SK-N-SH treated with all-trans-retinoic acid at 6 μM for 48 hours (cell line): Measurements from ENCODE around the gene ERC1.

Experiments used
- ATAC-seq: fragments of 200-7000 bp; cut with Tn5 transposase; 3 replicates; pipeline ENCODE4 v1.9.1; 2020; ENCODE audit warnings: mild to moderate bottlenecking, moderate library complexity
- ARNTL ChIP-seq: fragments of 450-650 bp; formaldehyde crosslinking; IDR thresholded peaks from 2 replicates; pipeline ENCODE4 v1.5.0; 2020; ENCODE audit warnings: low read depth, mild to moderate bottlenecking, moderate library complexity, borderline replicate concordance
- BACH2 ChIP-seq: fragments of 250-450 bp; sonication (Bioruptor Pico); IDR thresholded peaks from 2 replicates; pipeline ENCODE4 v1.9.0; 2021; ENCODE audit warnings: mild to moderate bottlenecking, borderline replicate concordance
- CREB5 ChIP-seq: fragments of 250-450 bp; sonication (Bioruptor Pico); IDR thresholded peaks from 2 replicates; pipeline ENCODE4 v1.5.1; 2020; ENCODE audit warnings: low read depth, mild to moderate bottlenecking, moderate library complexity
- CSRNP3 ChIP-seq: fragments of 250-450 bp; sonication (Bioruptor Pico); IDR thresholded peaks from 2 replicates; pipeline ENCODE4 v1.5.1; 2021; ENCODE audit warnings: mild to moderate bottlenecking, moderate library complexity
- ESRRG ChIP-seq: fragments of 250-450 bp; sonication (Bioruptor Pico); IDR thresholded peaks from 2 replicates; pipeline ENCODE4 v1.6.1; 2021; ENCODE audit warnings: mild to moderate bottlenecking
- GLIS3 ChIP-seq: fragments of 250-450 bp; sonication (Bioruptor Pico); IDR thresholded peaks from 2 replicates; pipeline ENCODE4 v1.5.0; 2020; ENCODE audit warnings: mild to moderate bottlenecking, moderate library complexity
- OSR1 ChIP-seq: fragments of 250-450 bp; sonication (Bioruptor Pico); IDR thresholded peaks from 2 replicates; pipeline ENCODE4 v1.8.0; 2022; ENCODE audit warnings: moderate library complexity, mild to moderate bottlenecking, inconsistent platforms
- PATZ1 ChIP-seq: fragments of 250-450 bp; sonication (Bioruptor Pico); IDR thresholded peaks from 2 replicates; pipeline ENCODE4 v1.8.0; 2020; ENCODE audit warnings: mild to moderate bottlenecking, moderate library complexity, borderline replicate concordance
- POU6F1 ChIP-seq: fragments of 250-450 bp; sonication (Bioruptor Pico); IDR thresholded peaks from 2 replicates; pipeline ENCODE4 v1.8.0; 2021; ENCODE audit warnings: low read depth, mild to moderate bottlenecking, moderate library complexity, borderline replicate concordance
- PPARA ChIP-seq: fragments of 250-450 bp; sonication (Bioruptor Pico); IDR thresholded peaks from 2 replicates; pipeline ENCODE4 v1.5.0; 2020; ENCODE audit warnings: mild to moderate bottlenecking, borderline replicate concordance
- RARB ChIP-seq: fragments of 250-450 bp; sonication (Bioruptor Pico); IDR thresholded peaks from 2 replicates; pipeline ENCODE4 v1.8.0; 2021; ENCODE audit warnings: mild to moderate bottlenecking, moderate library complexity
- SNAI2 ChIP-seq: fragments of 250-450 bp; sonication (Bioruptor Pico); IDR thresholded peaks from 2 replicates; pipeline ENCODE4 v1.5.0; 2020; ENCODE audit warnings: mild to moderate bottlenecking, moderate library complexity
- TOX ChIP-seq: fragments of 250-450 bp; sonication (Bioruptor Pico); IDR thresholded peaks from 2 replicates; pipeline ENCODE4 v1.8.0; 2021; ENCODE audit warnings: mild to moderate bottlenecking, moderate library complexity, borderline replicate concordance
- TSHZ2 ChIP-seq: fragments of 250-450 bp; sonication (Bioruptor Pico); IDR thresholded peaks from 2 replicates; pipeline ENCODE4 v1.5.0; 2020; ENCODE audit warnings: mild to moderate bottlenecking, moderate library complexity
- ZC3H10 ChIP-seq: fragments of 250-450 bp; sonication (Bioruptor Pico); IDR thresholded peaks from 2 replicates; pipeline ENCODE4 v1.5.1; 2021; ENCODE audit warnings: mild to moderate bottlenecking, moderate library complexity
- ZFP3 ChIP-seq: fragments of 250-450 bp; sonication (Bioruptor Pico); IDR thresholded peaks from 2 replicates; pipeline ENCODE4 v1.5.0; 2020; ENCODE audit warnings: mild to moderate bottlenecking, moderate library complexity
- ZFP30 ChIP-seq: fragments of 450-650 bp; formaldehyde crosslinking; IDR thresholded peaks from 2 replicates; pipeline ENCODE4 v1.5.0; 2022; ENCODE audit warnings: mild to moderate bottlenecking, moderate library complexity
- ZNF565 ChIP-seq: fragments of 450-650 bp; formaldehyde crosslinking; conservative IDR thresholded peaks from 2 replicates; pipeline ENCODE4 v1.5.0; 2020; ENCODE audit warnings: low read depth, mild to moderate bottlenecking, moderate library complexity
- ZNF70 ChIP-seq: fragments of 450-650 bp; formaldehyde crosslinking; IDR thresholded peaks from 2 replicates; pipeline ENCODE4 v1.5.0; 2020; ENCODE audit warnings: mild to moderate bottlenecking, moderate library complexity
- ZNF8 ChIP-seq: fragments of 450-650 bp; formaldehyde crosslinking; IDR thresholded peaks from 2 replicates; pipeline ENCODE4 v1.5.0; 2020; ENCODE audit warnings: mild to moderate bottlenecking, moderate library complexity

ERC1 gene

GRCh38 chr12:1436015-1436414 lies 445.0 kb downstream of the ERC1 start:
- ATAC-seq: no peak
- TF ChIP-seq GLIS3 (no peak), TOX (CRISPR knock-in tag) (no peak), ZFP30 (CRISPR knock-in tag) (no peak), POU6F1 (no peak), ZFP3 (CRISPR knock-in tag) (no peak), TSHZ2 (CRISPR knock-in tag) (no peak), ZC3H10 (no peak), RARB (CRISPR knock-in tag) (no peak), ZNF70 (CRISPR knock-in tag) (no peak), ESRRG (CRISPR knock-in tag) (no peak), CREB5 (CRISPR knock-in tag) (no peak), OSR1 (CRISPR knock-in tag) (no peak), ZNF8 (CRISPR knock-in tag) (no peak), PATZ1 (no peak), PPARA (CRISPR knock-in tag) (no peak), CSRNP3 (CRISPR knock-in tag) (no peak), ZNF565 (CRISPR knock-in tag) (no peak)

GRCh38 chr12:1436981-1437380 lies 446.0 kb downstream of the ERC1 start:
- TF ChIP-seq SNAI2 (CRISPR knock-in tag) (no peak), TOX (CRISPR knock-in tag) (no peak), CREB5 (CRISPR knock-in tag) (no peak), ESRRG (CRISPR knock-in tag) (no peak), ARNTL (no peak), ZNF565 (CRISPR knock-in tag) (no peak), BACH2 (no peak), POU6F1 (no peak), TSHZ2 (CRISPR knock-in tag) (no peak), PPARA (CRISPR knock-in tag) (no peak), CSRNP3 (CRISPR knock-in tag) (no peak), OSR1 (CRISPR knock-in tag) (no peak)
- ATAC-seq: no peak
